GM23248 (cell line): Measurements from ENCODE around the gene CNGB1.

Source experiments
- EZH2 ChIP-seq: fragments of 200-600 bp; sonication (generic); IDR thresholded peaks from 2 replicates; pipeline ENCODE4 v1.6.1; 2018; ENCODE audit warnings: antibody characterized with exemption, mild to moderate bottlenecking; ENCODE audit not compliant: insufficient read depth, poor library complexity, severe bottlenecking
- EZH2phosphoT487 ChIP-seq: fragments of 200-600 bp; sonication (generic); IDR thresholded peaks from 2 replicates; pipeline ENCODE4 v1.6.1; 2018; ENCODE audit warnings: antibody characterized with exemption, moderate library complexity, mild to moderate bottlenecking, low read depth; ENCODE audit not compliant: insufficient read depth

- TF ChIP-seq EZH2 (no peak), EZH2phosphoT487 (no peak)
Observed at GRCh38 chr16:57995721-57996405, 24.9 kb upstream of the CNGB1 start.
